Measurements from ENCODE around the gene PRKCH.

Gene PRKCH

GRCh38 chr14:61428261-61428660 lies 106.9 kb downstream of the PRKCH start:
- no peak for DNase-seq (ENCODE audit: low read depth in 1 of 2, low spot score in 1 of 2)
- TF ChIP-seq POLR2AphosphoS5 (IDR thresholded peaks at IDR 0.05; ENCODE audit: low read depth) (no peak), SPI1 (IDR thresholded peaks at IDR 0.05; ENCODE audit: borderline replicate concordance, low read depth) (no peak), GABPA (IDR thresholded peaks at IDR 0.05; ENCODE audit: low read depth) (no peak), CTCF (IDR thresholded peaks at IDR 0.05; ENCODE audit: insufficient read depth, low read length) (no peak)
- no peak overlapping the region for H3K27ac ChIP-seq (replicated peaks)
- peaks cover 12% of the 10 kb centered on the region for H3K27me3 ChIP-seq (ENCODE audit: insufficient read depth, poor library complexity, severe bottlenecking)
- no peak overlapping the region for H3K4me3 ChIP-seq (replicated peaks; ENCODE audit: insufficient read depth, low read length)

DNA sequence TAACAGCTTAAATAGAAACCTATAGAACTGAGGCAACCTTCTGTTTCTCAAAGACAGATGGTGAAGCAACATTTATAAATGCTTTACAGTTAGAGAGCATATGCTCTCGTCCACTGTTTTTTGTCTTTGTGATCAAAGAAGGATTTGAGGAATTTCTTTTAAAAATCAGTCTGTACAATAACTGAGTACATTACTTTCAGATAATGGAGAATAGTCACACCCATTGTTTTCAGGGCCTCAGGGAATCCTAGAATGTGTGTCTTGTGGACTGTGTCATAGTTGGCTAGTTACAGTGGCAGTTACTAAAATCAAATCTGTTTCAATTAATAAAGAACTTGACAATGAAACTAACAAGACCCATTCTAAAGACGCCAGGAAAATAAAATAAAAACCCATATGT lies 107.9 kb downstream of the PRKCH start:
- H3K27ac ChIP-seq (replicated peaks): no peak overlapping the region
- no peak for DNase-seq (ENCODE audit: low read depth in 1 of 2, low spot score in 1 of 2)
- H3K4me3 ChIP-seq (replicated peaks; ENCODE audit: insufficient read depth, low read length): no peak overlapping the region
- no peak for TF ChIP-seq GABPA (IDR thresholded peaks at IDR 0.05; ENCODE audit: low read depth)
- TF ChIP-seq SPI1 (IDR thresholded peaks at IDR 0.05; ENCODE audit: borderline replicate concordance, low read depth): no peak
- TF ChIP-seq POLR2AphosphoS5 (IDR thresholded peaks at IDR 0.05; ENCODE audit: low read depth): no peak
- TF ChIP-seq, protein P1, sequence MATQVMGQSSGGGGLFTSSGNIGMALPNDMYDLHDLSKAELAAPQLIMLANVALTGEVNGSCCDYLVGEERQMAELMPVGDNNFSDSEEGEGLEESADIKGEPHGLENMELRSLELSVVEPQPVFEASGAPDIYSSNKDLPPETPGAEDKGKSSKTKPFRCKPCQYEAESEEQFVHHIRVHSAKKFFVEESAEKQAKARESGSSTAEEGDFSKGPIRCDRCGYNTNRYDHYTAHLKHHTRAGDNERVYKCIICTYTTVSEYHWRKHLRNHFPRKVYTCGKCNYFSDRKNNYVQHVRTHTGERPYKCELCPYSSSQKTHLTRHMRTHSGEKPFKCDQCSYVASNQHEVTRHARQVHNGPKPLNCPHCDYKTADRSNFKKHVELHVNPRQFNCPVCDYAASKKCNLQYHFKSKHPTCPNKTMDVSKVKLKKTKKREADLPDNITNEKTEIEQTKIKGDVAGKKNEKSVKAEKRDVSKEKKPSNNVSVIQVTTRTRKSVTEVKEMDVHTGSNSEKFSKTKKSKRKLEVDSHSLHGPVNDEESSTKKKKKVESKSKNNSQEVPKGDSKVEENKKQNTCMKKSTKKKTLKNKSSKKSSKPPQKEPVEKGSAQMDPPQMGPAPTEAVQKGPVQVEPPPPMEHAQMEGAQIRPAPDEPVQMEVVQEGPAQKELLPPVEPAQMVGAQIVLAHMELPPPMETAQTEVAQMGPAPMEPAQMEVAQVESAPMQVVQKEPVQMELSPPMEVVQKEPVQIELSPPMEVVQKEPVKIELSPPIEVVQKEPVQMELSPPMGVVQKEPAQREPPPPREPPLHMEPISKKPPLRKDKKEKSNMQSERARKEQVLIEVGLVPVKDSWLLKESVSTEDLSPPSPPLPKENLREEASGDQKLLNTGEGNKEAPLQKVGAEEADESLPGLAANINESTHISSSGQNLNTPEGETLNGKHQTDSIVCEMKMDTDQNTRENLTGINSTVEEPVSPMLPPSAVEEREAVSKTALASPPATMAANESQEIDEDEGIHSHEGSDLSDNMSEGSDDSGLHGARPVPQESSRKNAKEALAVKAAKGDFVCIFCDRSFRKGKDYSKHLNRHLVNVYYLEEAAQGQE (IDR thresholded peaks at IDR 0.05; ENCODE audit: insufficient replicate concordance, low read depth): no peak
- no peak for TF ChIP-seq CTCF (IDR thresholded peaks at IDR 0.05; ENCODE audit: insufficient read depth, low read length)
- H3K27me3 ChIP-seq (ENCODE audit: insufficient read depth, poor library complexity, severe bottlenecking): peaks cover 14% of the 10 kb centered on the region

- TF ChIP-seq CTCF (IDR thresholded peaks at IDR 0.05; ENCODE audit: insufficient read depth, low read length): no peak
- no peak for TF ChIP-seq SPI1 (IDR thresholded peaks at IDR 0.05; ENCODE audit: borderline replicate concordance, low read depth)
- no peak for TF ChIP-seq POLR2AphosphoS5 (IDR thresholded peaks at IDR 0.05; ENCODE audit: low read depth)
- no peak for TF ChIP-seq GABPA (IDR thresholded peaks at IDR 0.05; ENCODE audit: low read depth)
- TF ChIP-seq, protein P1 (IDR thresholded peaks at IDR 0.05; ENCODE audit: insufficient replicate concordance, low read depth): no peak
- Histone ChIP-seq H3K4me3 (replicated peaks; ENCODE audit: insufficient read depth, low read length) (no peak overlapping the region), H3K27me3 (ENCODE audit: insufficient read depth, poor library complexity, severe bottlenecking) (peaks cover 14% of the 10 kb centered on the region), H3K27ac (replicated peaks) (no peak overlapping the region)
- no peak for DNase-seq (ENCODE audit: low read depth in 1 of 2, low spot score in 1 of 2)
Measured at GRCh38 chr14:61430066-61430757, 108.8 kb downstream of the PRKCH start.

DNA sequence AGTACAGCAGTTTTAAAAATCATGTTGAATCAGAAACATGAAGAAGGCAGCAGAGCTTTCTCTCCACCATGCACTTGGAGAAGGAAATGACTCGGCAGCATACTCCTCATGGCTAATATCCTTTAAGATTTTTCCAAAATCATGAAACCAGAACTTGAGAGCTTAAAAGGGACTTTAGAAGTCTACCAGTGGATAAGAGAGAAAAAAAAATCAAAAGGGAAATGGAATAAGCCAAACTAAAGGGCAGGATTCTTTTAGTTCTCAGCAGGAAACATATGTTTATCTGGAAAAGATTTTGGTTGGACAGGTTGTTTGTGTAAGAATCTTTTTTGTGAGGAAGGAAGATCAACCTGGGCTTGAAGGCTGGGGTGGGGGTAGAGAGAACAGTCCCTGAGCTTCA lies 111.8 kb downstream of the PRKCH start:
- Histone ChIP-seq H3K27me3 (ENCODE audit: insufficient read depth, poor library complexity, severe bottlenecking) (peaks cover 14% of the 10 kb centered on the region), H3K27ac (replicated peaks) (no peak overlapping the region), H3K4me3 (replicated peaks; ENCODE audit: insufficient read depth, low read length) (no peak overlapping the region)
- DNase-seq (ENCODE audit: low read depth in 1 of 2, low spot score in 1 of 2): no peak
- TF ChIP-seq SPI1 (IDR thresholded peaks at IDR 0.05; ENCODE audit: borderline replicate concordance, low read depth) (no peak), CTCF (IDR thresholded peaks at IDR 0.05; ENCODE audit: insufficient read depth, low read length) (no peak), POLR2AphosphoS5 (IDR thresholded peaks at IDR 0.05; ENCODE audit: low read depth) (no peak), GABPA (IDR thresholded peaks at IDR 0.05; ENCODE audit: low read depth) (no peak)
- TF ChIP-seq, protein P1 (IDR thresholded peaks at IDR 0.05; ENCODE audit: insufficient replicate concordance, low read depth): no peak
